ENCODE results near the gene ARHGAP18. TPM values are rescaled to one million over a fixed set of nuclear protein-coding genes. Genes with fewer than 3 reads are reported as not detected.

The ARHGAP18 gene
- total RNA-seq, 4 donors from 2014 or later, result 5.2 to 9.2 (median 6.5) TPM

GRCh38 chr6:129677620-129678325, 32.2 kb downstream of the ARHGAP18 start:
- in situ Hi-C loops (cut with MboI; ENCODE audit: low sequenced_read_pairs in 4 of 4), result no loop called here
- Histone ChIP-seq H3K27ac (peak overlapping the region in 2 of 4 donors; percentile 1 to 93), H3K36me3 (no peaks in the 10 kb centered on the region), H3K4me1 (peaks cover 69 to 76% of the 10 kb centered on the region in 2 donors), H3K4me3 (no peak overlapping the region), H3K27me3 (no peaks in the 10 kb centered on the region), H3K9me3 (no peaks in the 10 kb centered on the region)
- no peak for DNase-seq
- no peak for TF ChIP-seq POLR2A (IDR thresholded peaks at IDR 0.05)
- TF ChIP-seq CTCF (IDR thresholded peaks at IDR 0.05 in 4 of 5, conservative IDR thresholded peaks at IDR 0.05 in 1 of 5), result no peak
- ATAC-seq, result no peak
- intact Hi-C loops (cut with DNase I; ENCODE audit: low total_unique reads), result no loop called here

- no peak for ATAC-seq
- no peaks in the 10 kb centered on the region for H3K27me3 ChIP-seq
- no peak for TF ChIP-seq CTCF (IDR thresholded peaks at IDR 0.05 in 4 of 5, conservative IDR thresholded peaks at IDR 0.05 in 1 of 5)
- no peak for TF ChIP-seq POLR2A (IDR thresholded peaks at IDR 0.05)
- H3K36me3 ChIP-seq, result no peaks in the 10 kb centered on the region
- DNase-seq, result no peak
- H3K4me3 ChIP-seq, result no peak overlapping the region
- H3K4me1 ChIP-seq, result peaks cover 65 to 70% of the 10 kb centered on the region in 2 donors
- H3K9me3 ChIP-seq, result no peaks in the 10 kb centered on the region
- intact Hi-C loops (cut with DNase I; ENCODE audit: low total_unique reads), result no loop called here
- H3K27ac ChIP-seq, result no peak overlapping the region
- in situ Hi-C loops (cut with MboI; ENCODE audit: low sequenced_read_pairs in 4 of 4), result no loop called here
Observed at GRCh38 chr6:129675669-129676472, 34.1 kb downstream of the ARHGAP18 start.

GRCh38 chr6:129673748-129674147, 36.2 kb downstream of the ARHGAP18 start:
- H3K36me3 ChIP-seq, result no peaks in the 10 kb centered on the region
- peak overlapping the region; percentile 6 to 61 (median 44) for H3K27ac ChIP-seq
- H3K27me3 ChIP-seq, result no peaks in the 10 kb centered on the region
- in situ Hi-C loops (cut with MboI; ENCODE audit: low sequenced_read_pairs in 4 of 4), result no loop called here
- peaks cover 45 to 49% of the 10 kb centered on the region in 2 donors for H3K4me1 ChIP-seq
- TF ChIP-seq CTCF (IDR thresholded peaks at IDR 0.05 in 4 of 5, conservative IDR thresholded peaks at IDR 0.05 in 1 of 5), result no peak
- no peak for TF ChIP-seq POLR2A (IDR thresholded peaks at IDR 0.05)
- H3K9me3 ChIP-seq, result no peaks in the 10 kb centered on the region
- H3K4me3 ChIP-seq, result no peak overlapping the region
- intact Hi-C loops (cut with DNase I; ENCODE audit: low total_unique reads), result no loop called here
- DNase-seq (no peak), ATAC-seq (no peak)

GRCh38 chr6:129672881-129673631, 36.9 kb downstream of the ARHGAP18 start:
- in situ Hi-C loops (cut with MboI; ENCODE audit: low sequenced_read_pairs in 4 of 4), result no loop called here
- H3K36me3 ChIP-seq, result no peaks in the 10 kb centered on the region
- DNase-seq (no peak), ATAC-seq (peak in 1 of 2 donors; percentile 42)
- H3K4me3 ChIP-seq, result no peak overlapping the region
- peaks cover 42 to 45% of the 10 kb centered on the region in 2 donors for H3K4me1 ChIP-seq
- no peaks in the 10 kb centered on the region for H3K9me3 ChIP-seq
- TF ChIP-seq CTCF (IDR thresholded peaks at IDR 0.05 in 4 of 5, conservative IDR thresholded peaks at IDR 0.05 in 1 of 5) (no peak), POLR2A (IDR thresholded peaks at IDR 0.05) (no peak)
- intact Hi-C loops (cut with DNase I; ENCODE audit: low total_unique reads), result no loop called here
- no peaks in the 10 kb centered on the region for H3K27me3 ChIP-seq
- peak overlapping the region; percentile 6 to 61 (median 44) for H3K27ac ChIP-seq

All from gastrocnemius medialis (tissue), 4 donors.